Amniotic stem cell (primary cell): ENCODE measurements around the gene GALNT15.

Source experiments
- DNase-seq: peaks from one replicate; lab custom pipeline; 2025; lab: John Stamatoyannopoulos, UW

The GALNT15 gene

GRCh38 chr3:16168211-16168610 lies 6.3 kb upstream of the GALNT15 start:
- no peak for DNase-seq

- no peak for DNase-seq
Measured at GRCh38 chr3:16171009-16171408, 3.5 kb upstream of the GALNT15 start.

GRCh38 chr3:16171825-16172224 lies 2.7 kb upstream of the GALNT15 start:
- no peak for DNase-seq

GRCh38 chr3:16173283-16174025 lies 1.0 kb upstream of the GALNT15 start:
- no peak for DNase-seq

GRCh38 chr3:16174026-16174355 lies 489 bp upstream of the GALNT15 start:
- no peak for DNase-seq

GRCh38 chr3:16174976-16175901 lies 759 bp downstream of the GALNT15 start:
- no peak for DNase-seq

GRCh38 chr3:16176391-16177030 lies 2.0 kb downstream of the GALNT15 start:
- no peak for DNase-seq

- no peak for DNase-seq
Measured at GRCh38 chr3:16177382-16177781, 2.9 kb downstream of the GALNT15 start.

GRCh38 chr3:16177962-16178627 lies 3.6 kb downstream of the GALNT15 start:
- DNase-seq = no peak

GRCh38 chr3:16178628-16178988 lies 4.1 kb downstream of the GALNT15 start:
- DNase-seq = no peak

GRCh38 chr3:16179261-16179660 lies 4.8 kb downstream of the GALNT15 start:
- no peak for DNase-seq

GRCh38 chr3:16179771-16180736 lies 5.6 kb downstream of the GALNT15 start:
- no peak for DNase-seq

GRCh38 chr3:16180737-16181134 lies 6.3 kb downstream of the GALNT15 start:
- no peak for DNase-seq

GRCh38 chr3:16181361-16181760 lies 6.9 kb downstream of the GALNT15 start:
- no peak for DNase-seq

GRCh38 chr3:16182183-16182582 lies 7.7 kb downstream of the GALNT15 start:
- DNase-seq = no peak

- DNase-seq = no peak
Measured at GRCh38 chr3:16182612-16183011, 8.1 kb downstream of the GALNT15 start.

- DNase-seq = no peak
Measured at GRCh38 chr3:16183082-16183481, 8.6 kb downstream of the GALNT15 start.

- DNase-seq = peak; percentile 41
Measured at GRCh38 chr3:16183601-16184270, 9.3 kb downstream of the GALNT15 start.

GRCh38 chr3:16186086-16186485 lies 11.6 kb downstream of the GALNT15 start:
- DNase-seq = no peak

- no peak for DNase-seq
Measured at GRCh38 chr3:16186565-16186964, 12.1 kb downstream of the GALNT15 start.
